GM23338 (cell line): ENCODE data around the gene OR5H14. TPM values are rescaled to one million over a fixed set of nuclear protein-coding genes. Genes with fewer than 3 reads are reported as not detected.

Experiments
- ATAC-seq: fragments of 200-7000 bp; cut with Tn5 transposase; 3 replicates; pipeline ENCODE4 v1.9.1; 2020
- DNase-seq: peaks from one replicate; pipeline ENCODE4 v3.0.0-alpha.2; 2015; ENCODE audit warnings: low spot score
- H2AFZ ChIP-seq: fragments of 200-600 bp; sonication (generic); 2 replicates; pipeline ENCODE4 v1.8.0; 2016; ENCODE audit warnings: antibody characterized with exemption, mild to moderate bottlenecking, moderate library complexity
- H3F3A ChIP-seq: fragments of 200-600 bp; sonication (generic); replicated peaks from 2 replicates; pipeline ENCODE4 v1.8.0; 2017; ENCODE audit warnings: antibody characterized with exemption, mixed run types, low read depth
- H3K27ac ChIP-seq: fragments of 200-600 bp; sonication (generic); 2 replicates; pipeline ENCODE4 v1.6.1; 2016; ENCODE audit warnings: low read depth
- H3K27me3 ChIP-seq: fragments of 200-600 bp; sonication (generic); 2 replicates; pipeline ENCODE4 v1.8.0; 2016; ENCODE audit warnings: mild to moderate bottlenecking, mixed run types, moderate library complexity; ENCODE audit not compliant: insufficient read depth
- H3K36me3 ChIP-seq: fragments of 200-600 bp; sonication (generic); 2 replicates; pipeline ENCODE4 v1.8.0; 2016; ENCODE audit warnings: mild to moderate bottlenecking; ENCODE audit not compliant: insufficient read depth
- H3K4me1 ChIP-seq: fragments of 200-600 bp; sonication (generic); 2 replicates; pipeline ENCODE4 v1.8.0; 2016; ENCODE audit warnings: mild to moderate bottlenecking, moderate library complexity; ENCODE audit not compliant: insufficient read depth
- H3K4me2 ChIP-seq: fragments of 200-600 bp; sonication (generic); 2 replicates; pipeline ENCODE4 v1.7.1; 2017; ENCODE audit warnings: mixed run types
- H3K4me3 ChIP-seq: fragments of 200-600 bp; sonication (generic); 2 replicates; pipeline ENCODE4 v1.6.1; 2016; ENCODE audit warnings: mixed run types
- H3K79me2 ChIP-seq: fragments of 200-600 bp; sonication (generic); replicated peaks from 2 replicates; pipeline ENCODE4 v1.8.0; 2017; ENCODE audit warnings: mild to moderate bottlenecking; ENCODE audit not compliant: insufficient read depth
- H3K9me2 ChIP-seq: fragments of 200-600 bp; sonication (generic); 2 replicates; pipeline ENCODE4 v1.8.0; 2017; ENCODE audit not compliant: insufficient read depth
- H4K20me1 ChIP-seq: fragments of 200-600 bp; sonication (generic); replicated peaks from 2 replicates; pipeline ENCODE4 v1.8.0; 2017; ENCODE audit warnings: mild to moderate bottlenecking; ENCODE audit not compliant: insufficient read depth
- H3K27ac Mint-ChIP-seq: 2 replicates; pipeline ENCODE4 v1.8.0; 2020; ENCODE audit warnings: inconsistent platforms, mild to moderate bottlenecking, moderate library complexity, mixed read lengths
- H3K27me3 Mint-ChIP-seq: 3 replicates; pipeline ENCODE4 v1.8.0; 2022; ENCODE audit warnings: low read depth, mild to moderate bottlenecking, moderate library complexity, mixed read lengths, inconsistent platforms; ENCODE audit not compliant: insufficient read depth, poor library complexity
- H3K36me3 Mint-ChIP-seq: 3 replicates; pipeline ENCODE4 v1.8.0; 2021; ENCODE audit warnings: low read depth, mild to moderate bottlenecking, inconsistent platforms, moderate library complexity, mixed read lengths
- H3K4me1 Mint-ChIP-seq: 3 replicates; pipeline ENCODE4 v1.8.0; 2020; ENCODE audit warnings: mild to moderate bottlenecking, inconsistent platforms, mixed read lengths
- H3K4me3 Mint-ChIP-seq: 3 replicates; pipeline ENCODE4 v1.8.0; 2021; ENCODE audit warnings: moderate library complexity, mild to moderate bottlenecking, inconsistent platforms, mixed read lengths
- H3K9me3 Mint-ChIP-seq: 3 replicates; pipeline ENCODE4 v1.8.0; 2020; ENCODE audit warnings: moderate library complexity, mild to moderate bottlenecking, inconsistent platforms, mixed read lengths
- CREB1 ChIP-seq: fragments of 250-450 bp; sonication (Bioruptor Pico); IDR thresholded peaks from 2 replicates; pipeline ENCODE4 v1.5.0; 2020; ENCODE audit warnings: low read depth, mild to moderate bottlenecking, moderate library complexity
- EZH2 ChIP-seq: fragments of 200-600 bp; sonication (generic); IDR thresholded peaks from one replicate; pipeline ENCODE4 v1.8.0; 2017; ENCODE audit warnings: antibody characterized with exemption, mild to moderate bottlenecking, low read depth; ENCODE audit not compliant: unreplicated experiment
- JUNB ChIP-seq: IDR thresholded peaks from one replicate; pipeline ENCODE4 v1.6.1; 2016; ENCODE audit warnings: antibody characterized with exemption; ENCODE audit not compliant: unreplicated experiment
- NANOG ChIP-seq: IDR thresholded peaks from 2 replicates; pipeline ENCODE4 v1.6.1; 2016; ENCODE audit warnings: antibody characterized with exemption, borderline replicate concordance
- POLR2AphosphoS5 ChIP-seq: IDR thresholded peaks from 2 replicates; pipeline ENCODE4 v1.6.1; 2016; ENCODE audit warnings: antibody characterized with exemption, low read depth
- STAT1 ChIP-seq: IDR thresholded peaks from one replicate; pipeline ENCODE4 v1.6.1; 2016; ENCODE audit warnings: antibody characterized with exemption; ENCODE audit not compliant: unreplicated experiment
- ZNF114 ChIP-seq: fragments of 250-450 bp; sonication (Bioruptor Pico); IDR thresholded peaks from 2 replicates; pipeline ENCODE4 v1.5.0; 2020; ENCODE audit warnings: mild to moderate bottlenecking, moderate library complexity
- ZNF331 ChIP-seq: fragments of 250-450 bp; sonication (Bioruptor Pico); IDR thresholded peaks from 2 replicates; pipeline ENCODE4 v1.5.0; 2020; ENCODE audit warnings: low read depth, mild to moderate bottlenecking, moderate library complexity
- long read RNA-seq: library from polyadenylated mRNA; unstranded; transcript quantifications from one replicate; pipeline ENCODE4 v2.0.0, GENCODE V29; 2020; ENCODE audit not compliant: unreplicated experiment
- polyA plus RNA-seq: library from polyadenylated mRNA; unstranded; fragments of >200 nt; fragmentation: Nextera tagmentation; extraction: Ambion mirVana; gene quantifications from 2 replicates; pipeline ENCODE4 v1.2.1, GENCODE V29; 2016
- total RNA-seq: library from RNA; depleted of rRNA; stranded (reverse); fragments of >200 nt; shearing (Covaris generic); gene quantifications from 2 replicates; pipeline ENCODE4 v1.2.3, GENCODE V29; 2014; rRNA removed
- TF ChIP-seq, protein P1 (sequence below): fragments of 250-450 bp; sonication (Bioruptor Pico); IDR thresholded peaks from 2 replicates; pipeline ENCODE4 v1.5.0; 2020; ENCODE audit warnings: mild to moderate bottlenecking, moderate library complexity
- TF ChIP-seq, protein P2 (sequence below): IDR thresholded peaks from one replicate; pipeline ENCODE4 v1.6.1; 2018; ENCODE audit warnings: antibody characterized with exemption; ENCODE audit not compliant: unreplicated experiment
- TF ChIP-seq, protein P3 (sequence below), 2 experiments: fragments of 200-600 bp in 1 of 2; sonication (generic) in 1 of 2; conservative IDR thresholded peaks; 2 replicates each; pipeline versions ENCODE4 v1.5.1 to v1.6.1; 2016 to 2017; ENCODE audit warnings: antibody characterized with exemption in 2 of 2, low read depth in 2 of 2, mild to moderate bottlenecking in 2 of 2, moderate library complexity in 1 of 2
- TF ChIP-seq, protein P4 (sequence below): IDR thresholded peaks from 2 replicates; pipeline ENCODE4 v1.6.1; 2016; ENCODE audit warnings: antibody characterized with exemption

The OR5H14 gene
- not detected in 2 replicates for total RNA-seq
- polyA plus RNA-seq: 0.05 TPM in 1 of 2 replicates, not detected in the other
- long read RNA-seq: 0 reads

DNA sequence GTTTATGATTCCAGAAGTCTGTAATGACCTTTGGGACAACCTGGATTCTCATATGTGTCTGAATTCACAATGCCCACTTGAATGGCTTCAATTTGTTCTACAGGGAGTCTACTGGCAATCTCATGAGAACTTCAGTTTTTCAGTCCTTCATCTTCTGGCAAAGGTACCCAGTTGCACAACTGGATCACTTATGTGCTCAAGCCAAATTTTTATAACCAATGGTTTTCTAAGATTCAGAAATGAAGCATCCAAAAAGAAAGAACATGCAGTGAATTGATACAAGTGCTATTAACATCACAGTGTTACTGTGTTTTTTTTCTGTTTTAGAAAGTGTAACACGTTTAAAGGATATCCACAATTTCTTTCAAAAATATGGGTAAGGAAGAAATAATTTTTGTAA lies at the start of gene OR5H14:
TSS of gene OR5H14 (plus strand) at position 301 of the 400 bp plus-strand sequence. CDS start 1,907 bp downstream, outside the sequence.
- TF ChIP-seq, protein P1, sequence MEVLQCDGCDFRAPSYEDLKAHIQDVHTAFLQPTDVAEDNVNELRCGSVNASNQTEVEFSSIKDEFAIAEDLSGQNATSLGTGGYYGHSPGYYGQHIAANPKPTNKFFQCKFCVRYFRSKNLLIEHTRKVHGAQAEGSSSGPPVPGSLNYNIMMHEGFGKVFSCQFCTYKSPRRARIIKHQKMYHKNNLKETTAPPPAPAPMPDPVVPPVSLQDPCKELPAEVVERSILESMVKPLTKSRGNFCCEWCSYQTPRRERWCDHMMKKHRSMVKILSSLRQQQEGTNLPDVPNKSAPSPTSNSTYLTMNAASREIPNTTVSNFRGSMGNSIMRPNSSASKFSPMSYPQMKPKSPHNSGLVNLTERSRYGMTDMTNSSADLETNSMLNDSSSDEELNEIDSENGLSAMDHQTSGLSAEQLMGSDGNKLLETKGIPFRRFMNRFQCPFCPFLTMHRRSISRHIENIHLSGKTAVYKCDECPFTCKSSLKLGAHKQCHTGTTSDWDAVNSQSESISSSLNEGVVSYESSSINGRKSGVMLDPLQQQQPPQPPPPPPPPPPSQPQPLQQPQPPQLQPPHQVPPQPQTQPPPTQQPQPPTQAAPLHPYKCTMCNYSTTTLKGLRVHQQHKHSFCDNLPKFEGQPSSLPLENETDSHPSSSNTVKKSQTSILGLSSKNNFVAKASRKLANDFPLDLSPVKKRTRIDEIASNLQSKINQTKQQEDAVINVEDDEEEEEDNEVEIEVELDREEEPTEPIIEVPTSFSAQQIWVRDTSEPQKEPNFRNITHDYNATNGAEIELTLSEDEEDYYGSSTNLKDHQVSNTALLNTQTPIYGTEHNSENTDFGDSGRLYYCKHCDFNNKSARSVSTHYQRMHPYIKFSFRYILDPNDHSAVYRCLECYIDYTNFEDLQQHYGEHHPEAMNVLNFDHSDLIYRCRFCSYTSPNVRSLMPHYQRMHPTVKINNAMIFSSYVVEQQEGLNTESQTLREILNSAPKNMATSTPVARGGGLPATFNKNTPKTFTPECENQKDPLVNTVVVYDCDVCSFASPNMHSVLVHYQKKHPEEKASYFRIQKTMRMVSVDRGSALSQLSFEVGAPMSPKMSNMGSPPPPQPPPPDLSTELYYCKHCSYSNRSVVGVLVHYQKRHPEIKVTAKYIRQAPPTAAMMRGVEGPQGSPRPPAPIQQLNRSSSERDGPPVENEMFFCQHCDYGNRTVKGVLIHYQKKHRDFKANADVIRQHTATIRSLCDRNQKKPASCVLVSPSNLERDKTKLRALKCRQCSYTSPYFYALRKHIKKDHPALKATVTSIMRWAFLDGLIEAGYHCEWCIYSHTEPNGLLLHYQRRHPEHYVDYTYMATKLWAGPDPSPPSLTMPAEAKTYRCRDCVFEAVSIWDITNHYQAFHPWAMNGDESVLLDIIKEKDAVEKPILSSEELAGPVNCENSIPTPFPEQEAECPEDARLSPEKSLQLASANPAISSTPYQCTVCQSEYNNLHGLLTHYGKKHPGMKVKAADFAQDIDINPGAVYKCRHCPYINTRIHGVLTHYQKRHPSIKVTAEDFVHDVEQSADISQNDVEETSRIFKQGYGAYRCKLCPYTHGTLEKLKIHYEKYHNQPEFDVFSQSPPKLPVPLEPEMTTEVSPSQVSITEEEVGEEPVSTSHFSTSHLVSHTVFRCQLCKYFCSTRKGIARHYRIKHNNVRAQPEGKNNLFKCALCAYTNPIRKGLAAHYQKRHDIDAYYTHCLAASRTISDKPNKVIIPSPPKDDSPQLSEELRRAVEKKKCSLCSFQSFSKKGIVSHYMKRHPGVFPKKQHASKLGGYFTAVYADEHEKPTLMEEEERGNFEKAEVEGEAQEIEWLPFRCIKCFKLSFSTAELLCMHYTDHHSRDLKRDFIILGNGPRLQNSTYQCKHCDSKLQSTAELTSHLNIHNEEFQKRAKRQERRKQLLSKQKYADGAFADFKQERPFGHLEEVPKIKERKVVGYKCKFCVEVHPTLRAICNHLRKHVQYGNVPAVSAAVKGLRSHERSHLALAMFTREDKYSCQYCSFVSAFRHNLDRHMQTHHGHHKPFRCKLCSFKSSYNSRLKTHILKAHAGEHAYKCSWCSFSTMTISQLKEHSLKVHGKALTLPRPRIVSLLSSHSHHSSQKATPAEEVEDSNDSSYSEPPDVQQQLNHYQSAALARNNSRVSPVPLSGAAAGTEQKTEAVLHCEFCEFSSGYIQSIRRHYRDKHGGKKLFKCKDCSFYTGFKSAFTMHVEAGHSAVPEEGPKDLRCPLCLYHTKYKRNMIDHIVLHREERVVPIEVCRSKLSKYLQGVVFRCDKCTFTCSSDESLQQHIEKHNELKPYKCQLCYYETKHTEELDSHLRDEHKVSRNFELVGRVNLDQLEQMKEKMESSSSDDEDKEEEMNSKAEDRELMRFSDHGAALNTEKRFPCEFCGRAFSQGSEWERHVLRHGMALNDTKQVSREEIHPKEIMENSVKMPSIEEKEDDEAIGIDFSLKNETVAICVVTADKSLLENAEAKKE (CRISPR knock-in tag): no peak
- TF ChIP-seq STAT1 (no peak), NANOG (no peak), POLR2AphosphoS5 (no peak), JUNB (no peak), EZH2 (no peak), ZNF114 (no peak), CREB1 (CRISPR knock-in tag) (no peak), ZNF331 (CRISPR knock-in tag) (no peak)
- TF ChIP-seq, protein P2, sequence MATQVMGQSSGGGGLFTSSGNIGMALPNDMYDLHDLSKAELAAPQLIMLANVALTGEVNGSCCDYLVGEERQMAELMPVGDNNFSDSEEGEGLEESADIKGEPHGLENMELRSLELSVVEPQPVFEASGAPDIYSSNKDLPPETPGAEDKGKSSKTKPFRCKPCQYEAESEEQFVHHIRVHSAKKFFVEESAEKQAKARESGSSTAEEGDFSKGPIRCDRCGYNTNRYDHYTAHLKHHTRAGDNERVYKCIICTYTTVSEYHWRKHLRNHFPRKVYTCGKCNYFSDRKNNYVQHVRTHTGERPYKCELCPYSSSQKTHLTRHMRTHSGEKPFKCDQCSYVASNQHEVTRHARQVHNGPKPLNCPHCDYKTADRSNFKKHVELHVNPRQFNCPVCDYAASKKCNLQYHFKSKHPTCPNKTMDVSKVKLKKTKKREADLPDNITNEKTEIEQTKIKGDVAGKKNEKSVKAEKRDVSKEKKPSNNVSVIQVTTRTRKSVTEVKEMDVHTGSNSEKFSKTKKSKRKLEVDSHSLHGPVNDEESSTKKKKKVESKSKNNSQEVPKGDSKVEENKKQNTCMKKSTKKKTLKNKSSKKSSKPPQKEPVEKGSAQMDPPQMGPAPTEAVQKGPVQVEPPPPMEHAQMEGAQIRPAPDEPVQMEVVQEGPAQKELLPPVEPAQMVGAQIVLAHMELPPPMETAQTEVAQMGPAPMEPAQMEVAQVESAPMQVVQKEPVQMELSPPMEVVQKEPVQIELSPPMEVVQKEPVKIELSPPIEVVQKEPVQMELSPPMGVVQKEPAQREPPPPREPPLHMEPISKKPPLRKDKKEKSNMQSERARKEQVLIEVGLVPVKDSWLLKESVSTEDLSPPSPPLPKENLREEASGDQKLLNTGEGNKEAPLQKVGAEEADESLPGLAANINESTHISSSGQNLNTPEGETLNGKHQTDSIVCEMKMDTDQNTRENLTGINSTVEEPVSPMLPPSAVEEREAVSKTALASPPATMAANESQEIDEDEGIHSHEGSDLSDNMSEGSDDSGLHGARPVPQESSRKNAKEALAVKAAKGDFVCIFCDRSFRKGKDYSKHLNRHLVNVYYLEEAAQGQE: no peak
- TF ChIP-seq, protein P3, sequence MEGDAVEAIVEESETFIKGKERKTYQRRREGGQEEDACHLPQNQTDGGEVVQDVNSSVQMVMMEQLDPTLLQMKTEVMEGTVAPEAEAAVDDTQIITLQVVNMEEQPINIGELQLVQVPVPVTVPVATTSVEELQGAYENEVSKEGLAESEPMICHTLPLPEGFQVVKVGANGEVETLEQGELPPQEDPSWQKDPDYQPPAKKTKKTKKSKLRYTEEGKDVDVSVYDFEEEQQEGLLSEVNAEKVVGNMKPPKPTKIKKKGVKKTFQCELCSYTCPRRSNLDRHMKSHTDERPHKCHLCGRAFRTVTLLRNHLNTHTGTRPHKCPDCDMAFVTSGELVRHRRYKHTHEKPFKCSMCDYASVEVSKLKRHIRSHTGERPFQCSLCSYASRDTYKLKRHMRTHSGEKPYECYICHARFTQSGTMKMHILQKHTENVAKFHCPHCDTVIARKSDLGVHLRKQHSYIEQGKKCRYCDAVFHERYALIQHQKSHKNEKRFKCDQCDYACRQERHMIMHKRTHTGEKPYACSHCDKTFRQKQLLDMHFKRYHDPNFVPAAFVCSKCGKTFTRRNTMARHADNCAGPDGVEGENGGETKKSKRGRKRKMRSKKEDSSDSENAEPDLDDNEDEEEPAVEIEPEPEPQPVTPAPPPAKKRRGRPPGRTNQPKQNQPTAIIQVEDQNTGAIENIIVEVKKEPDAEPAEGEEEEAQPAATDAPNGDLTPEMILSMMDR (conservative IDR thresholded peaks at IDR 0.05; ENCODE audit: low read depth in 2 of 2): no peak
- TF ChIP-seq, protein P4, sequence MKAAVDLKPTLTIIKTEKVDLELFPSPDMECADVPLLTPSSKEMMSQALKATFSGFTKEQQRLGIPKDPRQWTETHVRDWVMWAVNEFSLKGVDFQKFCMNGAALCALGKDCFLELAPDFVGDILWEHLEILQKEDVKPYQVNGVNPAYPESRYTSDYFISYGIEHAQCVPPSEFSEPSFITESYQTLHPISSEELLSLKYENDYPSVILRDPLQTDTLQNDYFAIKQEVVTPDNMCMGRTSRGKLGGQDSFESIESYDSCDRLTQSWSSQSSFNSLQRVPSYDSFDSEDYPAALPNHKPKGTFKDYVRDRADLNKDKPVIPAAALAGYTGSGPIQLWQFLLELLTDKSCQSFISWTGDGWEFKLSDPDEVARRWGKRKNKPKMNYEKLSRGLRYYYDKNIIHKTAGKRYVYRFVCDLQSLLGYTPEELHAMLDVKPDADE: no peak
- Mint-ChIP-seq H3K4me3 (no peak within 1 kb of the TSS), H3K27me3 (peaks cover 2% of the 10 kb centered on the region), H3K9me3 (no peaks in the 10 kb centered on the region), H3K4me1 (no peaks in the 10 kb centered on the region), H3K27ac (no peak within 1 kb of the TSS), H3K36me3 (no peaks in the 10 kb centered on the region)
- ATAC-seq (no peak), DNase-seq (no peak)
- Histone ChIP-seq H3K79me2 (no peaks in the 10 kb centered on the region), H3K4me1 (no peaks in the 10 kb centered on the region), H3K4me2 (no peak within 1 kb of the TSS), H2AFZ (no peak within 1 kb of the TSS), H3K4me3 (no peak within 1 kb of the TSS), H3K27ac (no peak within 1 kb of the TSS), H3K9me2 (no peaks in the 10 kb centered on the region), H3F3A (no peaks in the 10 kb centered on the region), H3K36me3 (no peaks in the 10 kb centered on the region), H3K27me3 (no peaks in the 10 kb centered on the region), H4K20me1 (no peaks in the 10 kb centered on the region)
